OCI-LY7 (cell line): ENCODE data around the gene B3GNT9. TPM values are rescaled to one million over a fixed set of nuclear protein-coding genes. Genes with fewer than 3 reads are reported as not detected.

ENCODE experiments used
- BruUV-seq: library from RNA; stranded (reverse); fragments of 400-500 nt; replicated peaks from 2 replicates; lab custom pipeline; 2021; lab: Mats Ljungman, UMichigan
- CTCF ChIA-PET: fragments of 300-600 bp; sonication (Branson Sonifier 250); formaldehyde crosslinking; loops from one replicate; lab custom pipeline; 2022; ENCODE audit warnings: antibody characterized with exemption; ENCODE audit not compliant: unreplicated experiment; lab: Charles Lee
- POLR2A ChIA-PET: fragments of 300-600 bp; sonication (Branson Sonifier 250); formaldehyde crosslinking; loops from one replicate; lab custom pipeline; 2022; ENCODE audit warnings: antibody characterized with exemption; lab: Charles Lee
- DNase-seq: peaks from one replicate; pipeline ENCODE4 v3.0.0-alpha.2; 2015; ENCODE audit warnings: low spot score
- H2AFZ ChIP-seq: fragments of 200-600 bp; sonication (generic), shearing (Covaris generic); 2 replicates; pipeline ENCODE4 v1.6.1; 2014; ENCODE audit warnings: mild to moderate bottlenecking, antibody characterized with exemption, low read length, moderate library complexity
- H3K27ac ChIP-seq: fragments of 200-600 bp; sonication (generic); 2 replicates; pipeline ENCODE4 v1.5.1; 2014; ENCODE audit warnings: mixed run types, low read depth, mild to moderate bottlenecking, moderate library complexity, low read length, inconsistent platforms; ENCODE audit not compliant: poor library complexity, severe bottlenecking
- H3K36me3 ChIP-seq: fragments of 200-600 bp; sonication (generic); 2 replicates; pipeline ENCODE4 v1.6.1; 2014; ENCODE audit warnings: mild to moderate bottlenecking, antibody characterized with exemption, low read length, moderate library complexity, mixed read lengths; ENCODE audit not compliant: insufficient read depth
- H3K4me1 ChIP-seq: fragments of 200-600 bp; sonication (generic); 2 replicates; pipeline ENCODE4 v1.5.1; 2014; ENCODE audit warnings: mild to moderate bottlenecking, low read length; ENCODE audit not compliant: insufficient read depth, poor library complexity, severe bottlenecking
- H3K4me2 ChIP-seq: fragments of 200-600 bp; sonication (generic); 2 replicates; pipeline ENCODE4 v1.6.1; 2014; ENCODE audit warnings: mild to moderate bottlenecking, low read length
- H3K4me3 ChIP-seq: fragments of 200-600 bp; sonication (generic); 2 replicates; pipeline ENCODE4 v1.5.1; 2014; ENCODE audit warnings: mild to moderate bottlenecking, low read depth, low read length; ENCODE audit not compliant: poor library complexity, severe bottlenecking
- H3K79me2 ChIP-seq: fragments of 200-600 bp; sonication (generic); 2 replicates; pipeline ENCODE4 v1.6.1; 2016; ENCODE audit warnings: low read depth, mild to moderate bottlenecking, low read length, moderate library complexity, mixed read lengths; ENCODE audit not compliant: insufficient read depth
- H3K9me2 ChIP-seq: fragments of 200-600 bp; sonication (generic); 2 replicates; pipeline ENCODE4 v1.6.1; 2016; ENCODE audit warnings: mild to moderate bottlenecking, low read length, mixed read lengths; ENCODE audit not compliant: insufficient read depth
- H3K9me3 ChIP-seq: fragments of 200-600 bp; sonication (generic); 2 replicates; pipeline ENCODE4 v1.6.1; 2014; ENCODE audit warnings: mild to moderate bottlenecking, mixed run types, low read length, mixed read lengths
- H4K20me1 ChIP-seq: fragments of 200-600 bp; sonication (generic); 2 replicates; pipeline ENCODE4 v1.6.1; 2014; ENCODE audit warnings: mild to moderate bottlenecking, antibody characterized with exemption, low read length, moderate library complexity, mixed read lengths; ENCODE audit not compliant: insufficient read depth
- EZH2phosphoT487 ChIP-seq: fragments of 200-600 bp; sonication (generic); IDR thresholded peaks from 2 replicates; pipeline ENCODE4 v1.6.1; 2018; ENCODE audit warnings: low read depth, borderline replicate concordance, mild to moderate bottlenecking, mixed run types, antibody characterized with exemption, low read length, moderate library complexity, mixed read lengths
- intact Hi-C: fragments of 100-400 bp; cut with micrococcal nuclease; formaldehyde crosslinking; loops from one replicate; pipeline ENCODE4 v1.10.0; 2022; ENCODE audit not compliant: unreplicated experiment
- total RNA-seq, 2 experiments: library from RNA; depleted of rRNA in 1 of 2; stranded (reverse); fragments of >200 nt in 1 of 2; shearing (Covaris generic) in 1 of 2; gene quantifications; 2 replicates each; pipeline ENCODE4 v1.2.3, GENCODE V29; 2014 to 2022
- TF ChIP-seq, protein P1 (sequence below): fragments of 200-600 bp; sonication (generic); conservative IDR thresholded peaks from 2 replicates; pipeline ENCODE4 v1.5.1; 2014; ENCODE audit warnings: mild to moderate bottlenecking, antibody characterized with exemption, low read length, moderate library complexity, mixed read lengths

B3GNT9 gene
- total RNA-seq, 2 experiments from 2014 or later: 1.1 to 2.7 TPM

DNA sequence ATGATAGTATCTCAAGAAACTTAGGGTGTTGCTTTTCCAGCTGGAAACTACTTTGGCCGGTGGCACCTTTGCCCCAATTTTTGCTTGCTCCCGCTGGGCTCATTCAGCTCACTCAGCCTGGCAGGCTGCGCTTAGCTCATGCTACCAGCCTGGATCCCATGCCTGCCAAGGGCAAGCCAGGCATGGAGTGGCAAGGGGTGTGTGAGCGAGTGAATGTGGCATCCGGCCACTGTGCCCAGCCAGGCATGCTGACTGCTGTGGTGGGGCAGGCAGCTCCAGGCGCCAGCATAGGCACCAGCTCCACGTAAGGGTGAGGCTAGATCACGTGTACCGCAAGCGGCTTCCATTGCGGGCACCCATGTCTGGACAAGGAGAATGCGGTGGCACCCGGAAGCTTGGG lies 9.4 kb downstream of the B3GNT9 start:
- H3K79me2 ChIP-seq: no peaks in the 10 kb centered on the region
- no peak for DNase-seq
- no peaks in the 10 kb centered on the region for H3K9me2 ChIP-seq
- no peaks in the 10 kb centered on the region for H4K20me1 ChIP-seq
- no peaks in the 10 kb centered on the region for H3K4me1 ChIP-seq
- H2AFZ ChIP-seq: no peak overlapping the region
- no TSS peak for BruUV-seq
- H3K4me3 ChIP-seq: no peak overlapping the region
- intact Hi-C loops: no loop called here
- CTCF ChIA-PET: no interaction called here
- peaks cover 92% of the 10 kb centered on the region for H3K36me3 ChIP-seq
- H3K27ac ChIP-seq: no peak overlapping the region
- no peak for TF ChIP-seq EZH2phosphoT487
- TF ChIP-seq, protein P1, sequence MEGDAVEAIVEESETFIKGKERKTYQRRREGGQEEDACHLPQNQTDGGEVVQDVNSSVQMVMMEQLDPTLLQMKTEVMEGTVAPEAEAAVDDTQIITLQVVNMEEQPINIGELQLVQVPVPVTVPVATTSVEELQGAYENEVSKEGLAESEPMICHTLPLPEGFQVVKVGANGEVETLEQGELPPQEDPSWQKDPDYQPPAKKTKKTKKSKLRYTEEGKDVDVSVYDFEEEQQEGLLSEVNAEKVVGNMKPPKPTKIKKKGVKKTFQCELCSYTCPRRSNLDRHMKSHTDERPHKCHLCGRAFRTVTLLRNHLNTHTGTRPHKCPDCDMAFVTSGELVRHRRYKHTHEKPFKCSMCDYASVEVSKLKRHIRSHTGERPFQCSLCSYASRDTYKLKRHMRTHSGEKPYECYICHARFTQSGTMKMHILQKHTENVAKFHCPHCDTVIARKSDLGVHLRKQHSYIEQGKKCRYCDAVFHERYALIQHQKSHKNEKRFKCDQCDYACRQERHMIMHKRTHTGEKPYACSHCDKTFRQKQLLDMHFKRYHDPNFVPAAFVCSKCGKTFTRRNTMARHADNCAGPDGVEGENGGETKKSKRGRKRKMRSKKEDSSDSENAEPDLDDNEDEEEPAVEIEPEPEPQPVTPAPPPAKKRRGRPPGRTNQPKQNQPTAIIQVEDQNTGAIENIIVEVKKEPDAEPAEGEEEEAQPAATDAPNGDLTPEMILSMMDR: no peak
- H3K4me2 ChIP-seq: no peak overlapping the region
- POLR2A ChIA-PET: interaction anchor here (0.7 to 1.4 kb wide), 3 partner anchors 9 to 27 kb away, joined by 3 read pairs; no protein-coding TSS in a partner anchor
- no peaks in the 10 kb centered on the region for H3K9me3 ChIP-seq

DNA sequence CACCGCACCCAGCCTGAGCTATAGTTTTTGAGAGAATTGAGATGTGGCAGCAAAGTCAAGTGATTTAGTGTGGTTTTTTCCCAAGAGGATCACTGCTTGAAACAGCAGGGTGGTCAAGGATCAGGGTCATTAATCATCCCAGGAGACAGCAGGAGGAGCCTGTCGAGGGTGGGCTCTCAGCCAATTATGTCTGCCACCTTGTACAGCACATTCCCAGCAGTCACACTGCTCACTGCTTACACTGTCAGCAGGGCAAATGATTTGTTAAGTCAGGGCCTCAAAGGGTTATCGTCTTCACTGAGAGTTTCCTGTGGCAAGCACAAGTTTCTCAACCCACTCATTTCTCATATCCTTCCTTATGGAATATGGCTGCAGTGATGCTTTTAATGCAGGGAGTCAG lies 13.2 kb downstream of the B3GNT9 start:
- Histone ChIP-seq H4K20me1 (no peaks in the 10 kb centered on the region), H3K79me2 (no peaks in the 10 kb centered on the region), H3K9me2 (no peaks in the 10 kb centered on the region), H3K9me3 (no peaks in the 10 kb centered on the region), H3K36me3 (peaks cover 87% of the 10 kb centered on the region), H2AFZ (no peak overlapping the region), H3K4me1 (no peaks in the 10 kb centered on the region), H3K27ac (no peak overlapping the region), H3K4me2 (no peak overlapping the region), H3K4me3 (no peak overlapping the region)
- CTCF ChIA-PET: no interaction called here
- TF ChIP-seq, protein P1: no peak
- TF ChIP-seq EZH2phosphoT487: no peak
- POLR2A ChIA-PET: no interaction called here
- no peak for DNase-seq
- intact Hi-C loops: no loop called here
- no TSS peak for BruUV-seq

DNA sequence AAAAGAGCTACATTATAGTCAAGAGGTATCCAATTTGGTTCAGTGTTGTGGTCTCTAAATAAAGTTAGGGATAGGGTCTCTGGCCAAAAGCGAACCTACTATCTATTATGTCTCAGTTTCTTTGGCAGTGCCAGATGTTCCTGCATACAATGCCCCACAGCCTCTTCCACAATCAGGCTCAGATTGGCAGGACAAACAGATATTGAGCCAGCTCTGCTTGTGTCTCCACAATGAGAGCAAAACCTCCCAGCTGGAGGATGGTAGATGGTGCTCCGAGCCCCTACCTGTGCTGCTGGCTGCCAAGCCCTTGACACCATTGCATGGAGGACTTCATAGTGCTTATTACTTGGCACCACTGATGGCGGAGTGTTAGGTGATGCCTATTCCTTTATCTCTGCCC lies 21.4 kb downstream of the B3GNT9 start:
- no peaks in the 10 kb centered on the region for H4K20me1 ChIP-seq
- BruUV-seq: no TSS peak
- no peaks in the 10 kb centered on the region for H3K9me2 ChIP-seq
- ChIA-PET POLR2A (no interaction called here), CTCF (no interaction called here)
- intact Hi-C loops: no loop called here
- H3K27ac ChIP-seq: no peak overlapping the region
- H3K79me2 ChIP-seq: no peaks in the 10 kb centered on the region
- H2AFZ ChIP-seq: no peak overlapping the region
- H3K36me3 ChIP-seq: peaks cover 44% of the 10 kb centered on the region
- DNase-seq: no peak
- no peaks in the 10 kb centered on the region for H3K4me1 ChIP-seq
- H3K4me3 ChIP-seq: no peak overlapping the region
- no peak overlapping the region for H3K4me2 ChIP-seq
- no peaks in the 10 kb centered on the region for H3K9me3 ChIP-seq
- TF ChIP-seq EZH2phosphoT487: no peak
- TF ChIP-seq, protein P1: no peak
